HepG2 (cell line): Measurements from ENCODE around the gene FZD7. TPM values are rescaled to one million over a fixed set of nuclear protein-coding genes. Genes with fewer than 3 reads are reported as not detected.

Experiments used
- ARNT2 ChIP-seq: sonication (generic); formaldehyde crosslinking; IDR thresholded peaks from 2 replicates; pipeline ENCODE4 v1.8.0; 2022; ENCODE audit warnings: mild to moderate bottlenecking, low read depth, missing genetic modification reagents, moderate library complexity
- CHCHD3 ChIP-seq: sonication (generic); formaldehyde crosslinking; IDR thresholded peaks from 2 replicates; pipeline ENCODE4 v1.8.0; 2022; ENCODE audit warnings: mild to moderate bottlenecking, missing genetic modification reagents, moderate library complexity
- FOXC1 ChIP-seq: sonication (generic); formaldehyde crosslinking; IDR thresholded peaks from 2 replicates; pipeline ENCODE4 v1.8.0; 2022; ENCODE audit warnings: mild to moderate bottlenecking, missing genetic modification reagents, borderline replicate concordance
- GPBP1L1 ChIP-seq: sonication (generic); formaldehyde crosslinking; IDR thresholded peaks from 2 replicates; pipeline ENCODE4 v1.5.0; 2020; ENCODE audit warnings: mild to moderate bottlenecking, missing genetic modification reagents
- HCFC1 ChIP-seq: fragments of 150-350 bp; IDR thresholded peaks from 2 replicates; pipeline ENCODE4 v1.6.1; 2014; ENCODE audit warnings: low read depth, low read length
- HOXA5 ChIP-seq: sonication (generic); formaldehyde crosslinking; IDR thresholded peaks from 2 replicates; pipeline ENCODE4 v1.4.0; 2020; ENCODE audit warnings: missing genetic modification reagents
- IKZF4 ChIP-seq: sonication (generic); formaldehyde crosslinking; IDR thresholded peaks from 2 replicates; pipeline ENCODE4 v1.5.1; 2020; ENCODE audit warnings: borderline replicate concordance, mild to moderate bottlenecking, low read depth, missing genetic modification reagents; ENCODE audit errors: not compliant biosample characterization
- KDM5A ChIP-seq: fragments of 200-600 bp; sonication (generic); IDR thresholded peaks from 2 replicates; pipeline ENCODE4 v1.7.0; 2018; ENCODE audit warnings: antibody characterized with exemption, mild to moderate bottlenecking, low read length, borderline replicate concordance
- LBX2 ChIP-seq: sonication (generic); formaldehyde crosslinking; IDR thresholded peaks from 2 replicates; pipeline ENCODE4 v1.5.0; 2020; ENCODE audit warnings: missing genetic modification reagents, mild to moderate bottlenecking, borderline replicate concordance
- MATR3 ChIP-seq: sonication (generic); formaldehyde crosslinking; IDR thresholded peaks from 2 replicates; pipeline ENCODE4 v1.4.0; 2020; ENCODE audit warnings: missing genetic modification reagents
- NPAS2 ChIP-seq: sonication (generic); formaldehyde crosslinking; IDR thresholded peaks from 2 replicates; pipeline ENCODE4 v1.8.0; 2022; ENCODE audit warnings: mild to moderate bottlenecking, missing genetic modification reagents, borderline replicate concordance
- PCBP1 ChIP-seq: fragments of 200-400 bp; formaldehyde crosslinking; IDR thresholded peaks from 2 replicates; pipeline ENCODE4 v1.6.1; 2017; ENCODE audit warnings: mild to moderate bottlenecking, low read depth, low read length, borderline replicate concordance
- PLSCR1 ChIP-seq: sonication (generic); formaldehyde crosslinking; IDR thresholded peaks from 2 replicates; pipeline ENCODE4 v1.5.0; 2020; ENCODE audit warnings: missing genetic modification reagents, mild to moderate bottlenecking, borderline replicate concordance
- PRDM4 ChIP-seq: sonication (generic); formaldehyde crosslinking; IDR thresholded peaks from 2 replicates; pipeline ENCODE4 v1.9.0; 2021; ENCODE audit warnings: missing genetic modification reagents, borderline replicate concordance
- PRMT3 ChIP-seq: sonication (generic); formaldehyde crosslinking; IDR thresholded peaks from 2 replicates; pipeline ENCODE4 v1.8.1; 2022; ENCODE audit warnings: low read depth, mild to moderate bottlenecking, moderate library complexity, missing genetic modification reagents, borderline replicate concordance
- RBM39 ChIP-seq: fragments of 200-400 bp; formaldehyde crosslinking; IDR thresholded peaks from one replicate; pipeline ENCODE4 v1.6.1; 2018; ENCODE audit warnings: antibody characterized with exemption, mild to moderate bottlenecking, low read depth, low read length; ENCODE audit not compliant: poor library complexity, severe bottlenecking
- SIX1 ChIP-seq: sonication (generic); formaldehyde crosslinking; IDR thresholded peaks from 2 replicates; pipeline ENCODE4 v1.4.0; 2020; ENCODE audit warnings: missing genetic modification reagents, borderline replicate concordance
- SMARCC2 ChIP-seq: fragments of 450-650 bp; IDR thresholded peaks from 2 replicates; pipeline ENCODE4 v1.6.1; 2017; ENCODE audit warnings: antibody characterized with exemption, mild to moderate bottlenecking
- ZFP36 ChIP-seq: fragments of 150-350 bp; IDR thresholded peaks from 2 replicates; pipeline ENCODE4 v1.6.1; 2018; ENCODE audit warnings: borderline replicate concordance, low read length, low read depth; ENCODE audit not compliant: partially characterized antibody
- ZNF230 ChIP-seq: sonication (generic); formaldehyde crosslinking; IDR thresholded peaks from 2 replicates; pipeline ENCODE4 v1.4.0; 2020; ENCODE audit warnings: mild to moderate bottlenecking, missing genetic modification reagents
- ZNF670 ChIP-seq: sonication (generic); formaldehyde crosslinking; IDR thresholded peaks from 2 replicates; pipeline ENCODE4 v1.8.0; 2022; ENCODE audit warnings: mild to moderate bottlenecking, missing genetic modification reagents, borderline replicate concordance
- ZNF678 ChIP-seq: sonication (generic); formaldehyde crosslinking; IDR thresholded peaks from 2 replicates; pipeline ENCODE4 v1.4.0; 2020; ENCODE audit warnings: mild to moderate bottlenecking, missing genetic modification reagents
- ZNF720 ChIP-seq: sonication (generic); formaldehyde crosslinking; IDR thresholded peaks from 2 replicates; pipeline ENCODE4 v1.4.0; 2020; ENCODE audit warnings: missing genetic modification reagents
- ZNF816 ChIP-seq: sonication (generic); formaldehyde crosslinking; IDR thresholded peaks from 2 replicates; pipeline ENCODE4 v1.8.0; 2022; ENCODE audit warnings: missing genetic modification reagents, mild to moderate bottlenecking, borderline replicate concordance
- polyA plus RNA-seq, 8 experiments: library from polyadenylated mRNA; depleted of rRNA in 3 of 8; stranded (reverse) in 7 of 8; unstranded in 1 of 8; fragments of >200 nt; fragmentation: Illumina TruSeq in 4 of 8; extraction: Trizol in 4 of 8; gene quantifications; 2 replicates each; pipeline versions ENCODE4 v1.2.1 to v1.2.3, GENCODE V29; 2011 to 2016; ENCODE audit warnings: low read depth in 4 of 8, missing spikeins in 1 of 8, mixed read lengths in 1 of 8; ENCODE audit not compliant: insufficient read depth in 1 of 8
- total RNA-seq, 5 experiments: library from RNA; depleted of rRNA; stranded (reverse); fragments of >200 nt; fragmentation: Illumina TruSeq; extraction: Trizol; gene quantifications; 2 replicates each; pipeline ENCODE4 v1.2.3, GENCODE V29; 2016; ENCODE audit warnings: low read depth in 1 of 5

FZD7 gene
- total and polyA plus RNA-seq, 2 of the 13 experiments (the other 11 are each of a cell fraction or from before 2014, with no cell fraction given), result 0.13 to 0.38 TPM

GRCh38 chr2:202033317-202034248, at the start of gene FZD7 (continued):
- TF ChIP-seq ZNF678 (no peak), RBM39 (no peak), HCFC1 (no peak), ZNF720 (CRISPR knock-in tag) (no peak), ZFP36 (no peak), ARNT2 (CRISPR knock-in tag) (peak; percentile 58; the same call in 1 of the 2 replicates), NPAS2 (CRISPR knock-in tag) (no peak), PLSCR1 (no peak), PRMT3 (CRISPR knock-in tag) (no peak), MATR3 (CRISPR knock-in tag) (no peak), SMARCC2 (no peak), PCBP1 (no peak; the same call in 1 of the 2 replicates), GPBP1L1 (CRISPR knock-in tag) (no peak), IKZF4 (CRISPR knock-in tag) (no peak), KDM5A (no peak), SIX1 (CRISPR knock-in tag) (no peak), ZNF816 (CRISPR knock-in tag) (peak; percentile 68; the same call in 1 of the 2 replicates), CHCHD3 (no peak; the same call in 1 of the 2 replicates), ZNF670 (CRISPR knock-in tag) (0 out of 2 replicates have a peak, but pooled peaks have one; percentile 57), ZNF230 (CRISPR knock-in tag) (no peak), PRDM4 (CRISPR knock-in tag) (no peak), FOXC1 (no peak), LBX2 (CRISPR knock-in tag) (no peak), HOXA5 (CRISPR knock-in tag) (no peak)
